CD4-positive, alpha-beta T cell (primary cell): ENCODE measurements around the gene DNAH11. TPM values are rescaled to one million over a fixed set of nuclear protein-coding genes. Genes with fewer than 3 reads are reported as not detected.

Experiments
- ATAC-seq: fragments of 200-7000 bp; cut with Tn5 transposase; one replicate; pipeline ENCODE4 v1.10.0; 2022; ENCODE audit warnings: mild to moderate bottlenecking; ENCODE audit not compliant: poor library complexity
- CTCF ChIA-PET: fragments of 350-600 bp; sonication (Branson Sonifier 250); formaldehyde crosslinking; loops from one replicate; lab custom pipeline; 2021; ENCODE audit warnings: antibody characterized with exemption, inconsistent platforms; lab: Charles Lee
- POLR2A ChIA-PET: fragments of 350-600 bp; sonication (Branson Sonifier 250); formaldehyde crosslinking; loops from one replicate; lab custom pipeline; 2021; ENCODE audit warnings: antibody characterized with exemption, inconsistent platforms; lab: Charles Lee
- DNase-seq, 14 experiments: peaks; one replicate each; pipeline ENCODE4 v3.0.0-alpha.2; 2013 to 2020; ENCODE audit warnings: mixed read lengths in 2 of 14
- H3K27ac ChIP-seq, 2 donors: one replicate each; pipeline versions ENCODE4 v1.5.1 to v1.7.0; 2013; ENCODE audit warnings: low read length in 2 of 2, low read depth in 1 of 2, mild to moderate bottlenecking in 1 of 2
- H3K27me3 ChIP-seq, 2 experiments: 1 replicate in 1 of 2; 2 replicates in 1 of 2; pipeline versions ENCODE4 v1.6.1 to v1.7.0; 2013; ENCODE audit warnings: low read length in 2 of 2, control low read depth in 1 of 2, mild to moderate bottlenecking in 1 of 2, moderate library complexity in 1 of 2; ENCODE audit not compliant: insufficient read depth in 2 of 2, control insufficient read depth in 1 of 2
- H3K36me3 ChIP-seq: one replicate; pipeline ENCODE4 v1.6.1; 2013; ENCODE audit warnings: low read length, control low read depth; ENCODE audit not compliant: insufficient read depth
- H3K4me1 ChIP-seq: one replicate; pipeline ENCODE4 v1.6.1; 2013; ENCODE audit warnings: low read length, control low read depth; ENCODE audit not compliant: insufficient read depth
- H3K4me3 ChIP-seq: one replicate; pipeline ENCODE4 v1.5.1; 2013; ENCODE audit warnings: mild to moderate bottlenecking, low read length, moderate library complexity
- H3K9me3 ChIP-seq, 2 experiments: 1 replicate in 1 of 2; 2 replicates in 1 of 2; pipeline versions ENCODE4 v1.6.1 to v1.7.0; 2013; ENCODE audit warnings: low read length in 2 of 2, mild to moderate bottlenecking in 2 of 2, control low read depth in 1 of 2, moderate library complexity in 1 of 2; ENCODE audit not compliant: control insufficient read depth in 1 of 2, insufficient read depth in 1 of 2
- H3K27ac Mint-ChIP-seq: one replicate; pipeline ENCODE4 v1.8.0; 2020; ENCODE audit warnings: mixed read lengths
- H3K27me3 Mint-ChIP-seq: one replicate; pipeline ENCODE4 v1.8.0; 2021; ENCODE audit warnings: mixed read lengths
- H3K36me3 Mint-ChIP-seq: one replicate; pipeline ENCODE4 v1.8.0; 2021; ENCODE audit warnings: low read depth, mixed read lengths
- H3K4me1 Mint-ChIP-seq: one replicate; pipeline ENCODE4 v1.8.0; 2021; ENCODE audit warnings: low read depth, mixed read lengths
- H3K4me3 Mint-ChIP-seq: one replicate; pipeline ENCODE4 v1.8.0; 2020; ENCODE audit warnings: mild to moderate bottlenecking, mixed read lengths
- H3K9me3 Mint-ChIP-seq: one replicate; pipeline ENCODE4 v1.8.0; 2020; ENCODE audit warnings: mixed read lengths
- intact Hi-C, 2 experiments: fragments of 100-400 bp; cut with DNase I in 1 of 2; cut with micrococcal nuclease in 1 of 2; formaldehyde crosslinking; loops; one replicate each; pipeline versions ENCODE4 v1.15.1 to v1.9.0; 2023 to 2025; cut with DNase I, micrococcal nuclease
- total RNA-seq, 174 experiments: library from RNA in 2 of 174; stranded (reverse) in 2 of 174; gene quantifications; one replicate each; pipeline ENCODE4 v1.2.3 and lab custom pipeline; 2021 to 2026
- TF ChIP-seq, protein P1 (sequence below): fragments of 200-600 bp; IDR thresholded peaks from one replicate; pipeline ENCODE4 v1.8.0; 2022; ENCODE audit warnings: antibody characterized with exemption, mild to moderate bottlenecking

Gene DNAH11
- total RNA-seq, 2 experiments from 2014 or later, result 0.11 TPM; not detected in 1

GRCh38 chr7:21603462-21603861 is 60.6 kb downstream of the DNAH11 start:
- ChIA-PET POLR2A (no interaction called here), CTCF (no interaction called here)
- H3K27ac Mint-ChIP-seq, result no peak overlapping the region
- Histone ChIP-seq H3K27ac (no peak overlapping the region), H3K4me3 (no peak overlapping the region), H3K9me3 (no peaks in the 10 kb centered on the region), H3K27me3 (no peaks in the 10 kb centered on the region), H3K36me3 (no peaks in the 10 kb centered on the region), H3K4me1 (no peaks in the 10 kb centered on the region)
- peaks cover 21% of the 10 kb centered on the region for H3K27me3 Mint-ChIP-seq
- TF ChIP-seq, protein P1, sequence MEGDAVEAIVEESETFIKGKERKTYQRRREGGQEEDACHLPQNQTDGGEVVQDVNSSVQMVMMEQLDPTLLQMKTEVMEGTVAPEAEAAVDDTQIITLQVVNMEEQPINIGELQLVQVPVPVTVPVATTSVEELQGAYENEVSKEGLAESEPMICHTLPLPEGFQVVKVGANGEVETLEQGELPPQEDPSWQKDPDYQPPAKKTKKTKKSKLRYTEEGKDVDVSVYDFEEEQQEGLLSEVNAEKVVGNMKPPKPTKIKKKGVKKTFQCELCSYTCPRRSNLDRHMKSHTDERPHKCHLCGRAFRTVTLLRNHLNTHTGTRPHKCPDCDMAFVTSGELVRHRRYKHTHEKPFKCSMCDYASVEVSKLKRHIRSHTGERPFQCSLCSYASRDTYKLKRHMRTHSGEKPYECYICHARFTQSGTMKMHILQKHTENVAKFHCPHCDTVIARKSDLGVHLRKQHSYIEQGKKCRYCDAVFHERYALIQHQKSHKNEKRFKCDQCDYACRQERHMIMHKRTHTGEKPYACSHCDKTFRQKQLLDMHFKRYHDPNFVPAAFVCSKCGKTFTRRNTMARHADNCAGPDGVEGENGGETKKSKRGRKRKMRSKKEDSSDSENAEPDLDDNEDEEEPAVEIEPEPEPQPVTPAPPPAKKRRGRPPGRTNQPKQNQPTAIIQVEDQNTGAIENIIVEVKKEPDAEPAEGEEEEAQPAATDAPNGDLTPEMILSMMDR, result no peak
- DNase-seq (no peak), ATAC-seq (no peak)
- H3K4me3 Mint-ChIP-seq, result no peak overlapping the region
- intact Hi-C loops, result no loop called here
- H3K9me3 Mint-ChIP-seq, result peaks cover 3% of the 10 kb centered on the region
- no peaks in the 10 kb centered on the region for H3K4me1 Mint-ChIP-seq
- no peaks in the 10 kb centered on the region for H3K36me3 Mint-ChIP-seq

DNA sequence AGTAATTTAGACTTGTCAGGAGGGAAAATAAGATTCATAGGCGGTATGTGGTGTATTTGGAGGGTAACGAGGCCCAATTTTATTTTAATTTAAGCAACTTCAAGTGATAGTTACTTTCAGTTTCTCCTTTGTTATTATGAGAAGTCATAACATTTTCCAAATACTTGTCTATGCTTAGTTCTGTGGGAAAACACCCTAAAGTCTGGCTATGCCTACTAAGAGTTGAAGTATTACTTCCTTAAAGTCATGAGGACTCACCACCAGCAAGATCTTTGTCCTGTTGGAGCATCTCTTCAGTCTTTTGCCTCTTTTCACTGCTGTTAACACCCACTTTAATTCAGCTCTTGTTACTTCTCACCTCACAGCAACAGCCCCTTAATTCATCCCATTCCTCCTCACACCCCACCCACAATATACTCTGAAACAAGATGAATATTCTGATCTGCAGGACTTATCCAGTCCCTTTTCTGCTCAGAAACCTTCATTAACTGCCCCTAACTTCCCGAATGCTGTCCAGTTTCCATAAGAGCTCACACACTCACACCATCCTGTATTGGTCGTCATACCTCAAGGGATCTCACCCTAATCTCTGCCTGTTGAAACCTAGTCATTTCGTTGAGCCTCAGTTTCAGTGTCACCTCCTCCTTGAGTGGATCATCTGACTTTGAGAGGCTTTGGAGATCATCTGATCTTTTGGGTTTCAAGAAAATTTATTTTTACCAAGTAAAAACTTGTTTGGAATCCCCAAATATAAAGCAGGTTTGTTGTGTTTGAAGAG is 61.3 kb downstream of the DNAH11 start:
- Mint-ChIP-seq H3K4me3 (no peak overlapping the region), H3K27me3 (peaks cover 24% of the 10 kb centered on the region), H3K36me3 (no peaks in the 10 kb centered on the region), H3K9me3 (no peaks in the 10 kb centered on the region), H3K27ac (no peak overlapping the region), H3K4me1 (no peaks in the 10 kb centered on the region)
- Histone ChIP-seq H3K27ac (no peak overlapping the region), H3K9me3 (no peaks in the 10 kb centered on the region), H3K4me1 (no peaks in the 10 kb centered on the region), H3K27me3 (no peaks in the 10 kb centered on the region), H3K36me3 (no peaks in the 10 kb centered on the region), H3K4me3 (no peak overlapping the region)
- intact Hi-C loops, result no loop called here
- ChIA-PET CTCF (no interaction called here), POLR2A (no interaction called here)
- DNase-seq (no peak), ATAC-seq (no peak)
- TF ChIP-seq, protein P1, result no peak

DNA sequence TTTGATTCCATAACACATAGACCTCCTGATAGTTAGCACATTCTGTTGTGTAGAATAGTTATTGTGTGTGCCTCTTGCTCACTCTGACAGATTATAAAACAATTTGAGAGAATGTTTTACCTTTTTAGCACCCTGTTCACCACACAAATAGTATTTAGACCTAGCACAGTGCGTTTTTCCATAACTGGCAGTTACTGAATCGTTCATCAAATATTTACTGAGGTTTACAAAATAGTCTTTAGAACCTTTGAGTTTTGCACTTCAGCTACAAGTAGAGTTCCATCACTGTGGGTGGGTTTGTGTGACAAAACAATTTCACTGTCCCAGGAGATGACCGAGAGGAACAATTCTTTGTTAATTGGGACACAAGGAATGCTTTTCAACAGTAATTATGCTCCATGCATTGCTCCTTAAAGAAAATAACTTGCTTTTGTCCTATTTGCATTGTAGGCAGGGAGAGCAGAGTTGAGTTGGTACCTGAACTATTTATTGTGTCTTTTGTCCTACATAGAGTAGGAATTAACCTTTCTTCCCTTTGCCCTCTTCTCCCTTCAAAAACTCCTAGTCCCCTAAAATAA is 62.3 kb downstream of the DNAH11 start:
- Histone ChIP-seq H3K4me1 (no peaks in the 10 kb centered on the region), H3K4me3 (no peak overlapping the region), H3K36me3 (no peaks in the 10 kb centered on the region), H3K9me3 (no peaks in the 10 kb centered on the region), H3K27me3 (no peaks in the 10 kb centered on the region), H3K27ac (no peak overlapping the region)
- Mint-ChIP-seq H3K4me1 (no peaks in the 10 kb centered on the region), H3K27me3 (peaks cover 24% of the 10 kb centered on the region), H3K36me3 (no peaks in the 10 kb centered on the region), H3K4me3 (no peak overlapping the region), H3K27ac (no peak overlapping the region), H3K9me3 (no peaks in the 10 kb centered on the region)
- TF ChIP-seq, protein P1, result no peak
- ATAC-seq (no peak), DNase-seq (no peak)
- CTCF ChIA-PET, result no interaction called here
- POLR2A ChIA-PET, result no interaction called here
- intact Hi-C loops, result no loop called here
